Smooth muscle cell (in vitro differentiated cells): ENCODE measurements around the gene MBD2. TPM values are rescaled to one million over a fixed set of nuclear protein-coding genes. Genes with fewer than 3 reads are reported as not detected.

ENCODE experiments used
- DNase-seq: peaks from one replicate; lab custom pipeline; 2025; ENCODE audit not compliant: unreplicated experiment; lab: John Stamatoyannopoulos, UW
- H2AFZ ChIP-seq: fragments of 200-600 bp; sonication (generic); 2 replicates; pipeline ENCODE4 v1.6.0; 2016; ENCODE audit warnings: antibody characterized with exemption, low read depth, mild to moderate bottlenecking
- H3F3A ChIP-seq: fragments of 200-600 bp; sonication (generic); 2 replicates; pipeline ENCODE4 v1.6.0; 2017; ENCODE audit warnings: antibody characterized with exemption, low read depth
- H3K27ac ChIP-seq: fragments of 200-600 bp; sonication (generic); 2 replicates; pipeline ENCODE4 v1.5.1; 2016; ENCODE audit warnings: low read depth, mild to moderate bottlenecking
- H3K27me3 ChIP-seq: fragments of 200-600 bp; sonication (generic); 2 replicates; pipeline ENCODE4 v1.6.1; 2016; ENCODE audit warnings: low read depth, mild to moderate bottlenecking
- H3K36me3 ChIP-seq: fragments of 200-600 bp; sonication (generic); 2 replicates; pipeline ENCODE4 v1.5.1; 2016; ENCODE audit warnings: low read depth
- H3K4me1 ChIP-seq: fragments of 200-600 bp; sonication (generic); 2 replicates; pipeline ENCODE4 v1.5.1; 2016; ENCODE audit warnings: low read depth
- H3K4me2 ChIP-seq: fragments of 200-600 bp; sonication (generic); 2 replicates; pipeline ENCODE4 v1.6.0; 2016; ENCODE audit warnings: mild to moderate bottlenecking
- H3K4me3 ChIP-seq: fragments of 200-600 bp; sonication (generic); 2 replicates; pipeline ENCODE4 v1.5.1; 2016; ENCODE audit warnings: mild to moderate bottlenecking
- H3K79me2 ChIP-seq: fragments of 200-600 bp; sonication (generic); 2 replicates; pipeline ENCODE4 v1.6.0; 2016; ENCODE audit warnings: low read depth, mild to moderate bottlenecking
- H3K9ac ChIP-seq: fragments of 200-600 bp; sonication (generic); 2 replicates; pipeline ENCODE4 v1.6.0; 2016; ENCODE audit warnings: low read depth
- H3K9me3 ChIP-seq: fragments of 200-600 bp; sonication (generic); replicated peaks from 2 replicates; pipeline ENCODE4 v1.5.1; 2016; ENCODE audit warnings: low read depth
- H4K20me1 ChIP-seq: fragments of 200-600 bp; sonication (generic); 2 replicates; pipeline ENCODE4 v1.6.0; 2016; ENCODE audit warnings: low read depth
- CTCF ChIP-seq: fragments of 200-600 bp; sonication (generic); IDR thresholded peaks from 2 replicates; pipeline ENCODE4 v1.5.1; 2017; ENCODE audit warnings: borderline replicate concordance, mild to moderate bottlenecking, antibody characterized with exemption; ENCODE audit not compliant: insufficient read depth, poor library complexity, severe bottlenecking
- WGBS: methylation state at CpG from one replicate; pipeline ENCODE4 v1.1.7; 2016; ENCODE audit warnings: low lambda C conversion rate; 5-methylcytosine and 5-hydroxymethylcytosine counted together
- polyA plus RNA-seq: library from polyadenylated mRNA; unstranded; fragments of >200 nt; fragmentation: Nextera tagmentation; extraction: Ambion mirVana; gene quantifications from 2 replicates; pipeline ENCODE4 v1.2.1, GENCODE V29; 2016
- total RNA-seq: library from RNA; depleted of rRNA; stranded (reverse); fragments of >200 nt; gene quantifications from 2 replicates; pipeline ENCODE4 v1.2.3, GENCODE V29; 2014

Gene MBD2
- total and polyA plus RNA-seq, 2 experiments from 2014 or later = 28.5 to 42.6 TPM

- H3K4me1 ChIP-seq = no peaks in the 10 kb centered on the region
- peaks cover 4% of the 10 kb centered on the region for H3K36me3 ChIP-seq
- no peak overlapping the region for H3K4me2 ChIP-seq
- peaks cover 8% of the 10 kb centered on the region for H3K9me3 ChIP-seq
- no peak for TF ChIP-seq CTCF
- no peaks in the 10 kb centered on the region for H3K79me2 ChIP-seq
- 42% methylated on average over 1 of the region's 1 CpG for WGBS
- no peak for DNase-seq
- H3K27me3 ChIP-seq = no peaks in the 10 kb centered on the region
- no peak overlapping the region for H3K27ac ChIP-seq
- no peaks in the 10 kb centered on the region for H4K20me1 ChIP-seq
- H2AFZ ChIP-seq = no peak overlapping the region
- no peak overlapping the region for H3K4me3 ChIP-seq
- H3K9ac ChIP-seq = no peak overlapping the region
- H3F3A ChIP-seq = no peaks in the 10 kb centered on the region
Measured at GRCh38 chr18:54140641-54141040, 83.8 kb downstream of the MBD2 start.

- Histone ChIP-seq H3K4me1 (peaks cover 4% of the 10 kb centered on the region), H3K9ac (no peak overlapping the region), H3K27ac (no peak overlapping the region), H3K27me3 (no peaks in the 10 kb centered on the region), H2AFZ (no peak overlapping the region), H3K4me3 (no peak overlapping the region), H4K20me1 (no peaks in the 10 kb centered on the region), H3K4me2 (no peak overlapping the region), H3K9me3 (no peaks in the 10 kb centered on the region), H3K36me3 (no peaks in the 10 kb centered on the region), H3F3A (no peaks in the 10 kb centered on the region), H3K79me2 (no peaks in the 10 kb centered on the region)
- no peak for DNase-seq
- 86% methylated on average over 3 of the region's 3 CpGs for WGBS
- TF ChIP-seq CTCF = no peak
Measured at GRCh38 chr18:54135216-54135615, 89.3 kb downstream of the MBD2 start.

GRCh38 chr18:54134053-54134452, 90.4 kb downstream of the MBD2 start:
- H3K4me3 ChIP-seq = no peak overlapping the region
- H3K9ac ChIP-seq = no peak overlapping the region
- no peaks in the 10 kb centered on the region for H3K27me3 ChIP-seq
- no peak overlapping the region for H3K27ac ChIP-seq
- H3K9me3 ChIP-seq = no peaks in the 10 kb centered on the region
- no peak overlapping the region for H2AFZ ChIP-seq
- no peak overlapping the region for H3K4me2 ChIP-seq
- H3K79me2 ChIP-seq = no peaks in the 10 kb centered on the region
- DNase-seq = no peak
- no peak for TF ChIP-seq CTCF
- peaks cover 16% of the 10 kb centered on the region for H3K4me1 ChIP-seq
- no peaks in the 10 kb centered on the region for H3F3A ChIP-seq
- H3K36me3 ChIP-seq = no peaks in the 10 kb centered on the region
- H4K20me1 ChIP-seq = no peaks in the 10 kb centered on the region

- Histone ChIP-seq H3K9ac (no peak overlapping the region), H3K79me2 (no peaks in the 10 kb centered on the region), H3K4me1 (peaks cover 18% of the 10 kb centered on the region), H3K4me3 (no peak overlapping the region), H3K9me3 (no peaks in the 10 kb centered on the region), H3F3A (no peaks in the 10 kb centered on the region), H3K36me3 (no peaks in the 10 kb centered on the region), H3K27me3 (no peaks in the 10 kb centered on the region), H3K27ac (no peak overlapping the region), H3K4me2 (no peak overlapping the region), H2AFZ (no peak overlapping the region), H4K20me1 (no peaks in the 10 kb centered on the region)
- DNase-seq = no peak
- TF ChIP-seq CTCF = no peak
Measured at GRCh38 chr18:54130631-54131030, 93.8 kb downstream of the MBD2 start.
